ENCODE measurements around the gene NHSL2. TPM values are rescaled to one million over a fixed set of nuclear protein-coding genes. Genes with fewer than 3 reads are reported as not detected.

NHSL2 gene
- total RNA-seq, 1 donor from 2014 or later: 0.43 TPM

Other genes with a start within 250 kb of the NHSL2 start
- not detected in 2 replicates for gene CXorf49, start 192.6 kb upstream of the NHSL2 start, total RNA-seq
- gene CXorf49B, start 147.5 kb upstream of the NHSL2 start, total RNA-seq: not detected in 2 replicates
- gene RTL5, start 221.1 kb downstream of the NHSL2 start, total RNA-seq: 0.23 and 0.25 TPM in 2 replicates